ENCODE measurements around the gene ERBB4. TPM values are rescaled to one million over a fixed set of nuclear protein-coding genes. Genes with fewer than 3 reads are reported as not detected.

ERBB4 gene
- total RNA-seq, 2 experiments from 2014 or later = not detected

DNA sequence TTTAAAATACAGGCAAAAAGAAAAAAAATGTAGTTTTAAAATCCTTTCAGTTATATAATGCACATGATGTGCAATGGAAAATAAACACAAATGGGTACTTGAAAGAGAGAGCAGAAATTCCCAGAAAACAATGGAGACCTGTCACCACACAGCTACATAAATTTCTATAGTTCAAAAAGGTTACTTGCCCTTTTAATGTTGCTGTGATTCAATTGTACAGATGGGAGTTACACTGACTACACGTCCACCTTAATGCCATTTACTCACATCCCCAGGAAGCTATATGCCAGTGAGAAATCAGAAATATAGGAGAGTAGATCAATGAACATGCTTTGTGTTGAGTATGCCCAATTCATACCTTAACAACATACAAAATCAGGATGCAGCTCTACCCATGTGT lies 269.6 kb downstream of the ERBB4 start:
- CTCF ChIA-PET = no interaction called here
- DNase-seq (no peak), ATAC-seq (ENCODE audit: poor library complexity) (no peak)
- no peak overlapping the region for H3K4me3 ChIP-seq (ENCODE audit: low read length)
- POLR2A ChIA-PET = no interaction called here
- no peaks in the 10 kb centered on the region for H3K9me3 Mint-ChIP-seq
- intact Hi-C loops (cut with DNase I, micrococcal nuclease) = no loop called here
- H3K27me3 Mint-ChIP-seq = no peaks in the 10 kb centered on the region
- H3K4me1 Mint-ChIP-seq (ENCODE audit: low read depth) = no peaks in the 10 kb centered on the region
- no peaks in the 10 kb centered on the region for H3K27me3 ChIP-seq (ENCODE audit: control insufficient read depth in 1 of 2, insufficient read depth in 2 of 2, low read length in 2 of 2)
- H3K36me3 ChIP-seq (ENCODE audit: insufficient read depth, low read length) = no peaks in the 10 kb centered on the region
- H3K4me1 ChIP-seq (ENCODE audit: insufficient read depth, low read length) = no peaks in the 10 kb centered on the region
- TF ChIP-seq, protein P1, sequence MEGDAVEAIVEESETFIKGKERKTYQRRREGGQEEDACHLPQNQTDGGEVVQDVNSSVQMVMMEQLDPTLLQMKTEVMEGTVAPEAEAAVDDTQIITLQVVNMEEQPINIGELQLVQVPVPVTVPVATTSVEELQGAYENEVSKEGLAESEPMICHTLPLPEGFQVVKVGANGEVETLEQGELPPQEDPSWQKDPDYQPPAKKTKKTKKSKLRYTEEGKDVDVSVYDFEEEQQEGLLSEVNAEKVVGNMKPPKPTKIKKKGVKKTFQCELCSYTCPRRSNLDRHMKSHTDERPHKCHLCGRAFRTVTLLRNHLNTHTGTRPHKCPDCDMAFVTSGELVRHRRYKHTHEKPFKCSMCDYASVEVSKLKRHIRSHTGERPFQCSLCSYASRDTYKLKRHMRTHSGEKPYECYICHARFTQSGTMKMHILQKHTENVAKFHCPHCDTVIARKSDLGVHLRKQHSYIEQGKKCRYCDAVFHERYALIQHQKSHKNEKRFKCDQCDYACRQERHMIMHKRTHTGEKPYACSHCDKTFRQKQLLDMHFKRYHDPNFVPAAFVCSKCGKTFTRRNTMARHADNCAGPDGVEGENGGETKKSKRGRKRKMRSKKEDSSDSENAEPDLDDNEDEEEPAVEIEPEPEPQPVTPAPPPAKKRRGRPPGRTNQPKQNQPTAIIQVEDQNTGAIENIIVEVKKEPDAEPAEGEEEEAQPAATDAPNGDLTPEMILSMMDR (IDR thresholded peaks at IDR 0.05) = no peak
- no peak overlapping the region for H3K4me3 Mint-ChIP-seq
- H3K27ac Mint-ChIP-seq = no peak overlapping the region
- no peaks in the 10 kb centered on the region for H3K9me3 ChIP-seq (ENCODE audit: control insufficient read depth in 1 of 2, insufficient read depth in 1 of 2, low read length in 2 of 2)
- no peaks in the 10 kb centered on the region for H3K36me3 Mint-ChIP-seq (ENCODE audit: low read depth)
- no peak overlapping the region for H3K27ac ChIP-seq (ENCODE audit: low read depth in 1 of 2, low read length in 2 of 2)

DNA sequence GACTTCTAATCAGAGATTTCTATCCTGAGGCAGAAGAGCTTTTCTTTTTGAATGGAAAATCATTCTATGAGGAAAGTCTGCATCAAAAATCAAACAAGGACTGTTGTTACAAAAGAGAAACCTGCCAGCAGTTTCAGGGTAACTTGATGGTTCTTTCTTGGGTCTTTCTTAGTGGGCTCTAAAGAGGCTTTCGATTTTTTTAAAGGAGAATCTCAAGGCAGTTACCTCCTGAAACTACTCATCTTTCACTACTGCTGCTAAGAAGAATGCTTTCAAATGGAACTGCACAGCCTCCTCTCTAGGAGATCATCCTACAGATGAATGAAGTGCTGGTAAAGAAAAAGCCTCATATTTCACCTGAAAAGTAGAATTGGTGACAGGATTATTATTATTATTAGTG lies 272.3 kb downstream of the ERBB4 start:
- Mint-ChIP-seq H3K9me3 (no peaks in the 10 kb centered on the region), H3K27ac (no peak overlapping the region), H3K4me3 (no peak overlapping the region), H3K27me3 (no peaks in the 10 kb centered on the region), H3K36me3 (ENCODE audit: low read depth) (no peaks in the 10 kb centered on the region), H3K4me1 (ENCODE audit: low read depth) (no peaks in the 10 kb centered on the region)
- Histone ChIP-seq H3K27me3 (ENCODE audit: control insufficient read depth in 1 of 2, insufficient read depth in 2 of 2, low read length in 2 of 2) (no peaks in the 10 kb centered on the region), H3K27ac (ENCODE audit: low read depth in 1 of 2, low read length in 2 of 2) (no peak overlapping the region), H3K4me1 (ENCODE audit: insufficient read depth, low read length) (no peaks in the 10 kb centered on the region), H3K9me3 (ENCODE audit: control insufficient read depth in 1 of 2, insufficient read depth in 1 of 2, low read length in 2 of 2) (no peaks in the 10 kb centered on the region), H3K4me3 (ENCODE audit: low read length) (no peak overlapping the region), H3K36me3 (ENCODE audit: insufficient read depth, low read length) (no peaks in the 10 kb centered on the region)
- ChIA-PET CTCF (no interaction called here), POLR2A (no interaction called here)
- intact Hi-C loops (cut with DNase I, micrococcal nuclease) = no loop called here
- ATAC-seq (ENCODE audit: poor library complexity) (no peak), DNase-seq (no peak)
- TF ChIP-seq, protein P1 (IDR thresholded peaks at IDR 0.05) = no peak

DNA sequence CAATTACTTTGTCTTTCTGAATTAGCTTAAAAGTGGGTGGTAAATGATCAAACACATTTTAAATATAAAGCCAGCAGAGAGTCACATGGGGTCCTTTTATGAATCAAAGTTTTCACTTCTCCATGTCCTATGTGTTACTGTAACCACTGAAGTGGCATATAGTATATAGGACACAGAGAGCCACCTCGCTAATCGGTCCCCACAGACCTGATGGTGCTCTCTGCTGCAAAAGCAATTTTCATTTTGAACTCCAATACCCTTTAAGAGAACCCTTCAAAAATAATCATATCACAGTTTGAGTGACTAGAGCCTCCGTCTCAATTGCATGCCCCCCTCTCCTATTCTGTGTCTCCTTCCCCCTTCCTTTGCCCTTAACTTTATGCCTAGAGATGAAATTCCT lies 272.8 kb downstream of the ERBB4 start:
- TF ChIP-seq, protein P1 (IDR thresholded peaks at IDR 0.05) = no peak
- no peaks in the 10 kb centered on the region for H3K27me3 ChIP-seq (ENCODE audit: control insufficient read depth in 1 of 2, insufficient read depth in 2 of 2, low read length in 2 of 2)
- Mint-ChIP-seq H3K36me3 (ENCODE audit: low read depth) (no peaks in the 10 kb centered on the region), H3K27me3 (no peaks in the 10 kb centered on the region), H3K27ac (no peak overlapping the region), H3K4me3 (no peak overlapping the region), H3K9me3 (no peaks in the 10 kb centered on the region), H3K4me1 (ENCODE audit: low read depth) (no peaks in the 10 kb centered on the region)
- no peaks in the 10 kb centered on the region for H3K9me3 ChIP-seq (ENCODE audit: control insufficient read depth in 1 of 2, insufficient read depth in 1 of 2, low read length in 2 of 2)
- no peak for DNase-seq
- no peaks in the 10 kb centered on the region for H3K36me3 ChIP-seq (ENCODE audit: insufficient read depth, low read length)
- no peaks in the 10 kb centered on the region for H3K4me1 ChIP-seq (ENCODE audit: insufficient read depth, low read length)
- no peak overlapping the region for H3K27ac ChIP-seq (ENCODE audit: low read depth in 1 of 2, low read length in 2 of 2)
- ATAC-seq (ENCODE audit: poor library complexity) = no peak
- ChIA-PET CTCF (no interaction called here), POLR2A (no interaction called here)
- intact Hi-C loops (cut with DNase I, micrococcal nuclease) = no loop called here
- H3K4me3 ChIP-seq (ENCODE audit: low read length) = no peak overlapping the region

All from CD4-positive, alpha-beta T cell (primary cell).